ENCODE results near the gene ASGR1.

The ASGR1 gene

GRCh38 chr17:7215652-7216180 lies 36.5 kb upstream of the ASGR1 start:
- no peak for DNase-seq

DNA sequence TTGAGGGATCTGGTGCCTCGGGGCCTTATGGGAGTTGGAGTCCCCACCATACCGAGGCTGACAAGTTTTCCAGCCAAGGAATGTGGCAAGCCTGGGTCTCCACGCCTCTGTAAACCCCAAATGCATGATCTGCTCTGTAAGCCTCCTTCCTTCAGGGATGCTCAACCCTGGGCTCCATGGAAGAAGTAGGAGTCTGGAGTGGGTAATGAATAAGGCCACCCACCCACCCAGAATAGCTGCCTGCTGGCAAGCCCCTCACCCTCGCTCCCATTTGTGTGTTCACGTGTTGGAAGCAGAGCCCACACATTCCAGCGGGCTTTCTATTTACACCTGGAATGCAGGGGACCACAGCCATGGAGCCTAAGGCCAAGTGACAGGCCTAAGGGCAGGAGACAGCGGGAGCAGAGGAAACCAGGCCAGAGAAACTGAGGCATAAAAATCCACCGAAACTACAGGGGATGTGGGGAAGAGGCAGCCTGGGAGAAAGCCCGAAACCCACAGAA lies 36.0 kb upstream of the ASGR1 start:
- DNase-seq = no peak

- peak; percentile 95 for DNase-seq
These were observed 35.3 kb upstream of the ASGR1 start for GRCh38 chr17:7214300-7215135.

DNA sequence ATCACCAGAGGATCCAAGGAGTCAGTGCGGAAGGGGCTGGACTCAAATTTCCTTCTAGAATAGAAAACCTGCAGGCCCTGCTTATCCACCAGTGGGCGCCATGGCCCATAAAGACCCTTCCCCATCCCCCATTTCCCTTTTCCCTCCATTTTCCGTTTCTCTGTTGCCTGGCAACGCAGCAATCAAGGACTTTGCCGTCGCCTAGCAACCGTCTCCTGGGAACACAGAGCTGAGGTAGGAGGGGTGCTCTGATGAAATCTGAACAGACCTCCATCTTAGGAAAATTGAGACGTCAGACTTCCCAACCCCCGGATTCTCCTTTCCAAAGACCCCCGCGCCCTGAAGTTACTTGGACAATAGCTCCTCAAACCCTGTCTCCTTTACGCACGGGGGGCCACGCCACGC lies 34.7 kb upstream of the ASGR1 start:
- peak; percentile 66 for DNase-seq

DNA sequence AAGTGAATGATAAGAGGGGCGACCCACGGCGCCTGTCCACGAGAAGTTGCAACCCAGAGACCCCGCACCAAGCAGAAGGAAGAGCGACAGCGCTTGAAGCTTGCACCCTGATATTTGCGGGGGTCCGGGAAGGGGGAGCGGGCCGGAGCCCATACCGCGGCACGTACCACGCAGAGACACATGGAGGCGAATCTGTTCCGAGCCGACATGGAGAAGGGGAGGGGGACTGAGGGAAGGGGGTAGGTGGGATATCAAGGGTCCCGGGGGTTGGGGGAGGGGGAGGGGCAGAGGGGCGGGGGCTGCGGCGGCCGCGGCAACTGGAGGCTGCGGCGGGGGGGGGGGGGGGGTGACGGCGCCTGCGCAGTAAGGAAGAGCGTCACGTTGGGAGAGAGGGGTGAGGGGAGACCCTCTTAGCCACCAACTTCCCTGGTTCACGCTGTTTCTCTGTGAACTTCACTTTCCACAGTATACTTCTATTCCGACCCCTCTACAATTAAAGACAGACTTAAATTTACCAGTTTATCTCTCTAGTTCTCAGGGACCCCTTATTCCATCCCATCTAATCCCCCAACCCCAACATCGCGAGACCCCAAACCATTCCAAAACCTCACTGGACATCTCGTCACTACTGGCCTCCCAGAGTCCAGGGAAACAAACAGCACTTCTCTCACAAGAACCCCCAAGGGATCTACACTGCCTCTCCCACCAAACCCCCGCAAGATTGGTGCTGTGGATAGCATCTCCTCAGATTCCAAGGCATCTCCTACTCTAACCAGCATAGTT lies 32.5 kb upstream of the ASGR1 start:
- no peak for DNase-seq

- DNase-seq = no peak
These were observed 29.7 kb upstream of the ASGR1 start for GRCh38 chr17:7208754-7209460.

DNA sequence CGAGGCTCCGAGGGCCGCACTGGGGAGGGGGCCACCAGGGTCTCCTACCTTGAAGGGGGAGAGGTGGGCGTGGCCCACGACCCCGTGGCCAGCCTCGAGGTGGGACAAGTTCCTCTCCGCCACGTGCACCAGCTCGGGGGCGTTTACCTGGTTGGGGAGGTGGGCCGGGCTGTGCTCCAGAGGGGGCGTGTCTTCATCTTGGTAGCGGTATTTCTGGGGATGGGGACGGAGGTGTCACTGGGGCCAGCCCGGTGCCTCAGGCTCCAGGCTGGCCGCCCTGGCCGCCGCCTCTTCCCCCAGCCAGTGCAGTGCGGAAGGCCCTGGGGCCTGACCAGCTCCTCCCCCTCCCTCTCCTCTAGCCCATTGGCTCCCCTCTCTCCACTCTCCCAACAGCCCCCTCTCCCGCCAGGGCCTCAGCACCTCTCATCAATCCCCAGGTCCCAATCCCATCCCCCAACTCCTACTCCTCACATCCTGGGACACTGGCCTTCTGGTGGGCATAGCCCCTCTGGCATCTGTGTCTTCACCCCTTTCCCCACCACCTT lies 28.9 kb upstream of the ASGR1 start:
- DNase-seq = no peak

GRCh38 chr17:7207120-7208001 lies 28.2 kb upstream of the ASGR1 start:
- DNase-seq = no peak

GRCh38 chr17:7205561-7205960 lies 26.4 kb upstream of the ASGR1 start:
- DNase-seq = no peak

- DNase-seq = peak; percentile 63
These were observed 25.8 kb upstream of the ASGR1 start for GRCh38 chr17:7204828-7205461.

DNA sequence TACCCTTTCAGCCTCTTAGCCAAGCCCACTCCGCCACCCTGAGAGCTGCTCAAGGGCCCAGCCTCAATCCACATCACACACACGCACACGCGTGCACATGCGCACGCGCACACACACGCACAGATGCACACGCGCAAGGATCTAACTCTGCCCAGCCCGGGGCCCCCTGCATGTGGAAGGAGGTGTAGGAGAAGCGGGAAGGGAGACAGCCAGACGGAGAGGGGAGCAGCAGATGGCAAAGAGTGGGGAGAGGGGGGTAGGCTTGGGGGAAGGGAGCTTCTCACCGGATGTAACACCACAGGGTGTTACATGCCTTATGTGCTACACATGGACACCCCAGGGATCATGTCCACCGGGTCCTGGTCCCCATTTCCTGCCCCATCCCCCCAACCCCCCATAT lies 25.2 kb upstream of the ASGR1 start:
- DNase-seq = no peak

DNA sequence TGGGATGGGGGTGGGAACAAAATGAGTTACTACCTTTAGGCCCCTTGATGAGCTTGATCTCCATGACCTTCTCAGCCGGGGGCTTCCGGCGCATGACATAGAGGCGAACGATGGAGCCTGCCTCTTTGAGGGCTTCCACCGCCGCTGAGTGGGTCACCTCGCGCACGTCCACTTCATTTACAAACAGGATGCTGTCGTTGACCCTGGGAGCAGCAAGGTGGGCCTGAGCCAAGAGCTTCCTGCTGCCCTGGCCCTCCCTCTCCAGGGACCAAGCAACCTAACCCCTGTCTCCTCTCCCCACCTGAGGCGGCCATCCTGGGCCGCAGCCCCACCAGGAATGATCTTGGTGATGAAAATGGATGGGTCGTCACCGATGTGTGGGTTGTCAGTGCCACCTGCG lies 24.2 kb upstream of the ASGR1 start:
- DNase-seq = no peak

- no peak for DNase-seq
These were observed 17.7 kb upstream of the ASGR1 start for GRCh38 chr17:7196651-7197401.

DNA sequence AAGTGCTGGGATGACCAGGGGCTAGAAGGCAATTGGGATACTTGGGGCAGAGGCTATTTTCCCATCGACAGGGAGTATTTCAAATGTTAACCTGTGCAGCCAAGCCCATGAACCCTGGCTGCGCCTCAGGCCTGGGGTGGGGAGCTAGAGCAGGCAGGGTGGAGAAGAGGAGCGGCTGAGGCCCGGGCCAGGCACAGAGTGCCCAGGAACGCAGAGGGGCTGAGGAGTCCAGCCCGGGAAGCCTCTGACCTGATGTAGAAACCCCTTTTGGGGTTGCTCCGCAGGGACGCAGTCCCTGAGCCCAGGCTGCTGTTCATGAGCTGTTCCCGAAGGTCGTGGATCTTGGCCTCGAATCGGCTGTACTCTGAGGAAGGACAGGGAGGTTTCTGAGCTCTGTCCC lies 16.8 kb upstream of the ASGR1 start:
- no peak for DNase-seq

GRCh38 chr17:7192271-7192937 lies 13.2 kb upstream of the ASGR1 start:
- DNase-seq = no peak

DNA sequence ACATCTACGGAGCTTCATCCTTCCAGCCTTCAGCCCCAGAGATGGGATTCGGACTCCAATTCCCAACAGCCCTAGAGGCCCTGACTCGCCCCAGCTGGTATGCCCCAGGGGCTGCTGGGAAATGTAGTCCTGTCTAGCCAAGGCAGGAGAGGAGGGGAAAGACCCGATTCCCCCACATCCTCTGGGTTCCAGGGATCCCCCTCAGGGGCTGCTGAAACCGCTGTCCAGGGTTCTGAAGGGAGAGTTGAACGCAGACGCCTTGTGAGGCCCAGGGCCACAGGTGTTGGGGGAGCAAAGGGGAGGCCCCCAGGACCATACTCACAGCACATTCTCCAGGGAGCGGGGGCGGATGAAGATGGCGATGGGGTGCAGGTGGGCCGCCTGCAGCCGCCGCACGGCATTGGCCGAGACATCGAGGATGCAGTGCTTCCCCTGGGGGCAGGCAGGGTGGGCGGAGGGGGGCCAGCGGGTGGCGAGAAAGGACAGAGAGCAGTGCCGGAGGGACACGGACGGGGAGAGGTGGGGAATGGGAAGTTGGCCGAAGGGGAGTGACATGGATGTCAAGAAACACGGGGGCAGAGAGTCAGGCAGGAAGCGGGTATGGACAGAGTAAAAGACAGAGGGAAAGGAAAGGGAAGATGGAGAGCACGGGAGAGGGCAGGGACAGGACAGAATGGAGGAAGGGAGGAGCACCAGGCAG lies 12.6 kb upstream of the ASGR1 start:
- no peak for DNase-seq

DNA sequence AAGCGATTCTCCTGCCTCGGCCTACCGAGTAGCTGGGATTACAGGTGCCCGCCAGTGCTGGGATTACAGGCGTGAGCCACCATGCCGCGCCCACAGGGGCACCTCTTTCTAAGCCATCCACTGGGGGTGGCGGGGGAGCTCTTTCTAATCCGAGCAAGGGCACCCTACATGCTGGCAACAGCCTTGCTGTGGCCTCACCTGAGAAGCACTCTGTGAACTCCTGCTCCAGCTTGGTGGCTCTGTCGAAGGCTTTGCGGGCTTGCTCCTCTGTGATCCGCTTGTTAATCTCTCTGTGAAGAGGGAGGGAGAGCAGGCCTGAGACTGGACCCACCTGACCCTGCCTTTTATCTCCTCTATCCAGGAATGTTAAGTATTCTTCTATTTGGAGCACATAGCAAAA lies 11.9 kb upstream of the ASGR1 start:
- no peak for DNase-seq

GRCh38 chr17:7190276-7190917 lies 11.2 kb upstream of the ASGR1 start:
- DNase-seq = no peak

GRCh38 chr17:7186241-7186640 lies 7.1 kb upstream of the ASGR1 start:
- DNase-seq = peak; percentile 26
